SKM-1 (cell line): Measurements from ENCODE around the gene EFCAB6.

Experiments
- DNase-seq: peaks from one replicate; lab custom pipeline; 2025; ENCODE audit not compliant: unreplicated experiment; lab: John Stamatoyannopoulos, UW

EFCAB6 gene

DNA sequence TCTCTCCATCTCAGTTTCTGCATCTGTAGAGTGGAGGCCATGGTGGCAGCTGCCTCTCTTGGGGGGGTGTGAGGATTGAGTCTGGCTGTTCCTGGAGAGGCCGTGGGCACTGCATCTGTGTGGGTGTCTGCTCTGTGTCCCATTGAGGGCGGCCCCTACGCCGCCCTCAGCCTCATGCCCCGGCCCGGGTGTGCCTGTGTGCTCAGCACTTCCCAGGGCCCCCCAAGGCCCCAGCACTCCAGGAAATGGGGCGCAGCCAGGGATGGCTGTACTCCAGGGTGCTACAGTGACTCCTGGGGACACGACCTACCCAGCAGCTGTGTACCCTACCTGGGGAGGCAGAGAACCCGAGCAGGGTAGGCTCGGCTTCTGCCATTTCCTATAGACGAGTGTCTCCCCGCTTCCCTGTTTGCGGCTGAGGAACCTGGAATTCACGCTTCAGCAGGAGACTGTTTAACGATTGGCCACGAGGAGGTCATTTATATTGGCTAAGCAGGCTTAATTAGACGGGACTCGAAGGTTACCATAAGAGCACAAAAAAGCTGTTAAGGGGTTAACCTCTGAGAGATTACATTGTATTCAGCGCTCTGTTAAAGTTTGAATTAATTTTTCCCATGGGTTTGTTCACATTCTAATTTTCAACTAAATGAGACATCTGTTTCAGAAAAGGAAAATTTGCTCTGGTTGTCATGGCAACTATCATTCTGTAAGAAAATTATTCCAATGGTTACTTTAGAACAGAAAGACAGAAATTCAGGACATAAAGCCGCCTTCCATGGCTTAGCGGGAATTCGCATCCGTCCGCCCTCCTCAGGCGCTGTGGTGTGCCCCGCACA lies 323.9 kb downstream of the EFCAB6 start:
- DNase-seq = no peak

DNA sequence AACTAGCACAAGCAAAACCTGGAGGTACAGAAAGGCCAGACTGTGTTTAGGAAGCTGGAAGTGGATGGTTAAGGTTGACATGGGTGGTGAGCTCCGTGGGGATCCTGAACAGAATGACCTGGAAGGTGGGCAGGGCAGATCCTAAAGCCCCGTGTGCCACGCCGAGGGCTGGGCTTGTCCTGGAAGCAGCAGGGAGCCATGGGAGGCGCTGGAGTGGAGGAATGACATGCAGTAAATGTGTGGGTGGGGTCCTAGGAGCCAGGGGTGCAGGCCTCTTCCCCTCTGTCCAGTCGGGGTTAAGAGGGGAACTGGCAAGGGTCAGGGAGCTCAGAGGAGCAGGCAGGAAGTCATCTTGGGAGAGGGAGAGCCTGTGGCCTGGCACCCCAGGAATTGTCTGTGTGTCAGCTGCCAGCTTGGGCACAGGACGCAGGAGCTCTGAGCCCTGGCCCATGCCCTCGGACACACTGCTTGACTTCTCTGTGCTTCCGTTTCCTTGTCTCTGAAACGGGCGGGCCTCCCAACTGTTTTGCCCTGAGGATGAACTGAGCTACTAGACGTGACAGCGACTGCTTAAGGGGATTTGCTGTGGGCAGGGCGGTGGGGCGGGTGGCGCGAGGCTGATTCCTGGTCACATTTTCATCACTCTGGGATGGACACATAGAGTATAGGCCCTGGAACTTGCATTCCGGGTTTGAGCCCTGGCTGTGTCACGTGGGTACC lies 324.6 kb downstream of the EFCAB6 start:
- no peak for DNase-seq

DNA sequence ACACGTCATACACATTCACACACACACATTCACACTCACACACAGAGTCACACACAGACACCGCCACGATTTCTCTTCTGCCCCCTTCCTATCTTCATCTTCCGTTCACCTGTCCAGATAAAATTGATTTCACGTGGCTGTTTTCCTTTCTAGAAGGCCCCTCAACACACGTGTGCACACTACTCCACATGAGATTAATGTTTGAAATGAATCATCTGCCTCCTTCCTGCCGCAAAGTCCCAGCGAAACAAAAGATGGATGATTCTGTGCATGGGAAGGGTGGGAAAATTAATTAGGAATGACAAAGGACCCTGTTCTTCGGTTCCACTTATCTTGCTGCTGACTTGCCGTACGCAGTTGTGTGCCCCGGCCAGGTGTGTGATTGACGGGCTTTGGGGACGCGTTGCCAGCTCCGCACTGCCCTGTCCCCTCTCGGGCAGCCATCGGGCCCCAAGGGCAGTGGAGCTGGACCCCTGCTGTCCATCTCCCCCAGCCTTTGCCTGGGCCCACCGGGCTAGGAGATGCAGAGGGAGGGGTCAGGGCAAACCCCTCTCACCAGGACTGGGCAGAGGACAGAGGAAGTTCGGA lies 326.5 kb downstream of the EFCAB6 start:
- no peak for DNase-seq

DNA sequence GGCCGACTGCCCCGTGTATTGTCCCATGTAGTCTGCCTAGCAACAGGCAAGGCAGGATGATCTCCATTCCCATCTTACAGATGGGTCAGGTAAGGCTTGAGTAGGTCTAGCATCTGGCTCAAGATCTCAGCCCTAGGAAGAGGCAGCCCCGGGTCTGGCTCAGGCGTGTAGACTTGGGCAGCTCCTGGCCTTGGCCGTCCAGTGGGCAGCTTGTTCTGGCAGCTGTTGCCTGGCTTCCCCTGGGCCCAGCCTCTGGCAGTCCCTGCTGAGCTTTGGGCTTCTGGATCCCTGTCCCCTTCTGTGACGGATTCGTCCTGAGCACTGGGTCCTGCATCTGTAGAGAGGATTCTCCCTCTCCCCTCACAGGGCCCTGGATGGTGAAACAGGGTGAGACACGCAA lies 327.9 kb downstream of the EFCAB6 start:
- DNase-seq = no peak

DNA sequence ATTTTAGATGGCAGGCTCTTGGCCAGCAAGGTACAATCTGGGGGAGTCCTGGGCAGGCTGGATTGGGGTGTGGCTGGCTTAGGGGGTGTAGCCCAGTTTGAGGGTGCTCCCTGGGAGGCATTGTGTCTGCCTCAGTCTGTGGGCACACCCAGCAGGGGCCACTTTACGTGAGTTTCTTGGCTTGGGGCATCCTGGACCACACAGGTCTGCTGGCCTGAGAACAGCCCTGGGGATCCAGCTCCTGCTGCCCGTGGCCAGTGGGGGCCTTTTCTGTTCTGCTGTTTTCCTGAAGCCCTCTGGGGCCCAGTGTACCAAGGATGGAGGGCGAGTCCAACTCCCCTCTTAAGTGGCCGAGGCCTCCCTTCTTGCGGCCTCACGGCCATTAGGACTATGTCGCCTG lies 328.4 kb downstream of the EFCAB6 start:
- DNase-seq = no peak

DNA sequence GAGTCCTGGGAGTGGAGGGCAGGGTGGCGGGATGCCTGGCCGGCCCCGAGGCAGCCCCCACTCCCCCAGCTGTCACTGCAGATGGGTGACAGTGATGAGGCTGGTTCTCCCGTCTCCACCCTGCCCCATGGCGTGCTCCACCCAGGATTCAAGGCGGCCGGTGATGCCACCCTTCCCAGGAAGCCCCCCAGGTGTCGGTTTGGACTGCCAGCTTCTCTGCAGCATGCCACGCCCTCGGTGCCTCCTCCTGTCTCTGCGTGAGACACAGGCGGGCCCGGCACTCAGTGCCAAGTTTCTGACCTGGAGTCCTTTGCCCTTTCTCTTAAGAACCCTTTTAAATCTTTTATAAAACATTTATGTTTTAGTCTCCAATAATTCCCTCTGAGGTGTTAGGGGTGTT lies 328.8 kb downstream of the EFCAB6 start:
- no peak for DNase-seq

DNA sequence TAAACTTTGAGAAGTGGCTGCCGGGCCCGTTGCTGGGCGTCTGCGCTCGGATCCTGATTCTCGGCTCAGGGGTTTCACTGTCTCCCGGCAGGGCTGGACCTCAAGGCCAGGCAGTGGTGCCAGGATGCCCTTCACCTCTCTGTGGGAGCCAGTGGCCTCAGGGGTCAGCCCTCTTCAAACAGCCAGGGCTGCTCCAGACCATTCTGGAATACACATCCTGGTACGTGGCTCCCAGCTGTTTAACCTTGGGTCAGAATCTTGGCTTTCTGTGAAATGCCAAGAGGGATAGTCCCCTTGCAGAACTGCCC lies 329.8 kb downstream of the EFCAB6 start:
- DNase-seq = no peak

DNA sequence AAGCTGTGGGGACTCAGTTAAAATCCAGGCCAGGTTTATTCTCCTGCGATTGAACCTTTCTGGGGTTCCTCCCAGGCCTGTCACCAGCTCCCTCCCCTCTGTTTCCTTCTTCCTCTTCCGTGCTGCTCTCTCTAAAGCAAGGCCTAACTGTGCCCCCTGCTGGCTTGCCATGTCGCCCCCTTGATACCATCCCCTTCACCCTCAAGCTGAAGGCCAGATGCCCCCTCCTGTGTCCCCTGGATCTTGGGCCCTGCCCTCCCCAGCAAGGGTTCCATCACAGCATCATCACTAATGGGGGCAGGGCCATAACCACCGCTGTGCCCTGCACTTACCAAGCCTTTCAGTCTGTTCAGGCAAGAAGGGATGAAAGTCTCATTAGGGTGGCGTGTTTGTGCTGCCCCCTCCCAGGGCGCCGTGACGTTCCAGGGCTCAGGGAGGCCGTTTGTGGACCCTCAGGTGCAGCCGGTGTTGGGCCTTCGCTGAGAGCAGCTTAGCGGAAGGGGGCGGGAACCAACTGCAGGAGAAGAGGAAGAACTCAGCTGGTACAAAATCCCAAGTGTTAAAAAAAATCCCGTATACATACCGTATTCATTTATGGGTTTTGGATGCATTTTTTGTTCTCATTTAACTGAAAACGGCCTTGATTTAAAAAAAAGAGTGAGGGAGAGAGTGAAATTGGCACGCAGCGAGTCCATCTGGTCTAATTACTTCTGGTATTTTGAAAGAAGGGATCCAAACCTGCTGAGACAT lies 330.4 kb downstream of the EFCAB6 start:
- DNase-seq = no peak

DNA sequence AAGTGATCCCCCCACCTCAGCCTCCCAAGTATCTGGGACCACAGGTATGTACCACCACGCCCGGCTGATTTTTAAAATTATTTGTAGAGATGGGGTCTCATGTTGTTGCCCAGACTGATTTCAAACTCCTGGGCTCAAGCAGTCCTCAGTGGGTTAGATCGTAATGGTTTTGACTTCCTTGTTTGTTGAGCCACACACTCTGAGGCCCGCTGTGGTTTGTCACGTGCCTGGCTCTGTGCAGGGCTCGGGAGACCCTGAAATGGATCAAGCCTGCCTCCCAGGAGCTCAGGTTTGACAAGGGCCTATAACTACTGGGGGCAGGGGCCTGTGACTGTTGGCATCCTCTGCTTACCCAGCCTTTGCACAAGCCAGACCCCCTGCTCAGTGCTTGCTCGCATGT lies 332.1 kb downstream of the EFCAB6 start:
- no peak for DNase-seq

DNA sequence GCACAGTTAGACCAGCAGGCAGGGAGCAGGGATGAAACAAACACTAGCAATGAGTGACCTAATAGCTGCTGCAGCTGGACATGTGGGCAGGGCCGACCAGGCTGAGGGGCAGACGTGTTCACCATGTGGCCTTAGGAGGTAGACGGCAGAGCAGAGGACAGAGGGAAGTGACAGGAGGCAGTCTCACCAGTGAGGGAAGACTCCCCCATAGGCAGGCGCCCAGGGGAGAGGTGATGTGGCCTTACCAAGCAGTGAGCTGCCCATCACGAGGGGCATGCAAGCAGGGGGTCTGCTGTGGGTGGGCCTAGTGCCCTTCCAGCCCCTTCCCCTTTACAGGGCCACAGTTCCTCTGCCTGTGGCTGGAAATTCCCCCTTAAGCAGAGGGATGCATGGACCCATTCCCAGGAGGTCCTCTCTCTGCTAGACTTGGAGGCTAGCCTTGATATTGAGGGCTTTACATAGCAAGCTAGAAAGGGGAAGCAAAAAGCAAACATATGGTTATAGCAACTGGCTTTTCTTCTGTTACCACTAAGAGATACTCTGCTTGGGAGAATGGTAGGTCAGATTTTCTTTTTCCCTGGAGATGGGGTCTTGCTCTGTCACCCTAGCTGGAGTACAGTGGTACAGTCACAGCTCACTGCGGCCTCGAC lies 332.7 kb downstream of the EFCAB6 start:
- no peak for DNase-seq
